Dendritic cell treated with granulocyte-macrophage colony-stimulating factor and Interleukin-4, amounts not matched to agents 40 ng/mL and 50 ng/mL, for 4 days (primary cell): ENCODE results near the gene VAMP5.
"Not testable (repeated sequence)": the region's sequence is repeated elsewhere in the genome, so short reads cannot be mapped to it uniquely, and the experiment has no call there.

Experiments
- H3K27ac Mint-ChIP-seq: one replicate; pipeline ENCODE4 v1.8.0; 2022; ENCODE audit warnings: mild to moderate bottlenecking, mixed read lengths
- H3K27me3 Mint-ChIP-seq: one replicate; pipeline ENCODE4 v1.8.0; 2022; ENCODE audit warnings: mild to moderate bottlenecking, mixed read lengths
- H3K36me3 Mint-ChIP-seq: one replicate; pipeline ENCODE4 v1.8.0; 2022; ENCODE audit warnings: low read depth, mixed read lengths
- H3K4me1 Mint-ChIP-seq: one replicate; pipeline ENCODE4 v1.8.0; 2022; ENCODE audit warnings: low read depth, mixed read lengths
- H3K4me3 Mint-ChIP-seq: one replicate; pipeline ENCODE4 v1.8.0; 2022; ENCODE audit warnings: mild to moderate bottlenecking, moderate library complexity, mixed read lengths
- H3K9me3 Mint-ChIP-seq: one replicate; pipeline ENCODE4 v1.8.0; 2022; ENCODE audit warnings: mixed read lengths
- intact Hi-C: fragments of 100-400 bp; cut with micrococcal nuclease; formaldehyde crosslinking; loops from one replicate; pipeline ENCODE4 v1.15.0; 2022

VAMP5 gene

GRCh38 chr2:85584354-85584856 is at the start of gene VAMP5:
Gene VAMP5, plus strand, starts transcription at chr2:85584431. Its CDS starts 60 bp downstream, at chr2:85584491.
- Mint-ChIP-seq H3K4me1 (peaks cover 93% of the 10 kb centered on the region), H3K36me3 (peaks cover 57% of the 10 kb centered on the region), H3K27ac (peak within 1 kb of the TSS; percentile 82), H3K27me3 (no peaks in the 10 kb centered on the region), H3K4me3 (peak within 1 kb of the TSS; percentile 65), H3K9me3 (no peaks in the 10 kb centered on the region)
- intact Hi-C loops, result no loop called here

- Mint-ChIP-seq H3K36me3 (peaks cover 30% of the 10 kb centered on the region), H3K27me3 (no peaks in the 10 kb centered on the region), H3K27ac (peak overlapping the region; percentile 59), H3K4me1 (peaks cover 33% of the 10 kb centered on the region), H3K4me3 (peak overlapping the region; percentile 9), H3K9me3 (no peaks in the 10 kb centered on the region)
- intact Hi-C loops, result loop anchor here (5.0 kb wide), 1 partner anchor 33 kb away; no protein-coding TSS in a partner anchor
Measured at GRCh38 chr2:85534881-85535280, 49.4 kb upstream of the VAMP5 start.

GRCh38 chr2:85536479-85536878 is 47.8 kb upstream of the VAMP5 start:
- intact Hi-C loops, result loop anchor here (5.0 kb wide), 1 partner anchor 34 kb away; no protein-coding TSS in a partner anchor
- no peak overlapping the region for H3K4me3 Mint-ChIP-seq
- H3K27ac Mint-ChIP-seq, result peak overlapping the region; percentile 59

GRCh38 chr2:85537600-85538506 is 46.4 kb upstream of the VAMP5 start:
- H3K9me3 Mint-ChIP-seq, result no peaks in the 10 kb centered on the region
- no peaks in the 10 kb centered on the region for H3K27me3 Mint-ChIP-seq
- H3K4me1 Mint-ChIP-seq, result peaks cover 50% of the 10 kb centered on the region
- H3K36me3 Mint-ChIP-seq, result peaks cover 60% of the 10 kb centered on the region
- H3K27ac Mint-ChIP-seq, result peak overlapping the region; percentile 99
- intact Hi-C loops, result loop anchor here (2.0 to 5.0 kb wide), 2 partner anchors 36 to 99 kb away; no protein-coding TSS in a partner anchor
- peak overlapping the region; percentile 96 for H3K4me3 Mint-ChIP-seq

More at GRCh38 chr2:85536479-85536878, 47.8 kb upstream of the VAMP5 start:
- Mint-ChIP-seq H3K36me3 (peaks cover 46% of the 10 kb centered on the region), H3K4me1 (peaks cover 36% of the 10 kb centered on the region), H3K9me3 (no peaks in the 10 kb centered on the region), H3K27me3 (no peaks in the 10 kb centered on the region)

- H3K27ac Mint-ChIP-seq, result peak within 1 kb of the TSS; percentile 99
- peak within 1 kb of the TSS; percentile 96 for H3K4me3 Mint-ChIP-seq
- H3K4me1 Mint-ChIP-seq, result peaks cover 56% of the 10 kb centered on the region
- peaks cover 69% of the 10 kb centered on the region for H3K36me3 Mint-ChIP-seq
- H3K27me3 Mint-ChIP-seq, result no peaks in the 10 kb centered on the region
- intact Hi-C loops, result loop anchor here (1.0 to 5.0 kb wide), 3 partner anchors 36 to 118 kb away; no protein-coding TSS in a partner anchor
- no peaks in the 10 kb centered on the region for H3K9me3 Mint-ChIP-seq
Measured at GRCh38 chr2:85538507-85539360, 45.5 kb upstream of the VAMP5 start, which contains the start of gene MAT2A. Gene MAT2A, plus strand, starts transcription at chr2:85539168. Its CDS starts 120 bp downstream, at chr2:85539288.

- H3K36me3 Mint-ChIP-seq, result peaks cover 77% of the 10 kb centered on the region
- H3K27me3 Mint-ChIP-seq, result no peaks in the 10 kb centered on the region
- H3K4me3 Mint-ChIP-seq, result peak overlapping the region; percentile 96
- H3K9me3 Mint-ChIP-seq, result no peaks in the 10 kb centered on the region
- peaks cover 58% of the 10 kb centered on the region for H3K4me1 Mint-ChIP-seq
- peak overlapping the region; percentile 99 for H3K27ac Mint-ChIP-seq
- intact Hi-C loops, result loop anchor here (1.0 to 5.0 kb wide), 3 partner anchors 37 to 119 kb away; no protein-coding TSS in a partner anchor
Measured at GRCh38 chr2:85539361-85540132, 44.7 kb upstream of the VAMP5 start.

GRCh38 chr2:85540133-85540648 is 44.0 kb upstream of the VAMP5 start:
- H3K36me3 Mint-ChIP-seq, result peaks cover 83% of the 10 kb centered on the region
- no peaks in the 10 kb centered on the region for H3K9me3 Mint-ChIP-seq
- intact Hi-C loops, result no loop called here
- H3K4me1 Mint-ChIP-seq, result peaks cover 52% of the 10 kb centered on the region
- no peaks in the 10 kb centered on the region for H3K27me3 Mint-ChIP-seq
- H3K4me3 Mint-ChIP-seq, result peak overlapping the region; percentile 96
- peak overlapping the region; percentile 99 for H3K27ac Mint-ChIP-seq

- H3K27ac Mint-ChIP-seq, result no peak overlapping the region
- H3K4me1 Mint-ChIP-seq, result peaks cover 41% of the 10 kb centered on the region
- peak overlapping the region; percentile 96 for H3K4me3 Mint-ChIP-seq
- no peaks in the 10 kb centered on the region for H3K9me3 Mint-ChIP-seq
- H3K27me3 Mint-ChIP-seq, result no peaks in the 10 kb centered on the region
- H3K36me3 Mint-ChIP-seq, result peaks cover 91% of the 10 kb centered on the region
- intact Hi-C loops, result no loop called here
Measured at GRCh38 chr2:85541262-85541661, 43.0 kb upstream of the VAMP5 start.

- Mint-ChIP-seq H3K9me3 (no peaks in the 10 kb centered on the region), H3K4me3 (peak overlapping the region; percentile 96), H3K27me3 (no peaks in the 10 kb centered on the region), H3K36me3 (peaks cover 95% of the 10 kb centered on the region), H3K27ac (peak overlapping the region; percentile 61), H3K4me1 (peaks cover 37% of the 10 kb centered on the region)
- intact Hi-C loops, result no loop called here
Measured at GRCh38 chr2:85541753-85542457, 42.3 kb upstream of the VAMP5 start.

GRCh38 chr2:85542777-85543176 is 41.5 kb upstream of the VAMP5 start:
- no peaks in the 10 kb centered on the region for H3K9me3 Mint-ChIP-seq
- peak overlapping the region; percentile 61 for H3K27ac Mint-ChIP-seq
- peaks cover 35% of the 10 kb centered on the region for H3K4me1 Mint-ChIP-seq
- no peaks in the 10 kb centered on the region for H3K27me3 Mint-ChIP-seq
- intact Hi-C loops, result no loop called here
- peaks cover 96% of the 10 kb centered on the region for H3K36me3 Mint-ChIP-seq
- H3K4me3 Mint-ChIP-seq, result peak overlapping the region; percentile 96

GRCh38 chr2:85544254-85544691 is 40.0 kb upstream of the VAMP5 start:
- H3K27me3 Mint-ChIP-seq, H3K9me3 Mint-ChIP-seq, intact Hi-C loops: not testable (repeated sequence)
- Mint-ChIP-seq H3K4me1 (peaks cover 43% of the 10 kb centered on the region), H3K4me3 (peak overlapping the region; percentile 34), H3K36me3 (peaks cover 88% of the 10 kb centered on the region), H3K27ac (peak overlapping the region; percentile 59)
